PC-3 (cell line): Measurements from ENCODE around the gene USP12. TPM values are rescaled to one million over a fixed set of nuclear protein-coding genes. Genes with fewer than 3 reads are reported as not detected.

Experiments
- ATAC-seq: fragments of 200-7000 bp; cut with Tn5 transposase; 2 replicates; pipeline ENCODE4 v1.9.1; 2020; ENCODE audit warnings: mild to moderate bottlenecking, moderate library complexity
- BruUV-seq: library from RNA; stranded (reverse); fragments of 400-500 nt; replicated peaks from 2 replicates; lab custom pipeline; 2021; lab: Mats Ljungman, UMichigan
- CTCF ChIA-PET: fragments of 300-600 bp; sonication (Branson Sonifier 250); formaldehyde crosslinking; loops from one replicate; lab custom pipeline; 2022; ENCODE audit warnings: antibody characterized with exemption; lab: Charles Lee
- POLR2A ChIA-PET: fragments of 300-600 bp; sonication (Branson Sonifier 250); formaldehyde crosslinking; loops from one replicate; lab custom pipeline; 2022; ENCODE audit warnings: antibody characterized with exemption; ENCODE audit not compliant: unreplicated experiment; lab: Charles Lee
- DNase-seq: peaks from one replicate; pipeline ENCODE4 v3.0.0-alpha.2; 2015
- H2AFZ ChIP-seq: fragments of 300-600 bp; sonication (generic); 2 replicates; pipeline ENCODE4 v1.6.0; 2016; ENCODE audit warnings: antibody characterized with exemption, low read length
- H3F3A ChIP-seq: fragments of 300-600 bp; sonication (generic); one replicate; pipeline ENCODE4 v1.6.0; 2017; ENCODE audit warnings: antibody characterized with exemption, low read length, control low read depth, mild to moderate bottlenecking; ENCODE audit not compliant: unreplicated experiment
- H3K27ac ChIP-seq: fragments of 300-600 bp; sonication (generic); 2 replicates; pipeline ENCODE4 v1.5.1; 2016; ENCODE audit warnings: mild to moderate bottlenecking, low read length
- H3K27me3 ChIP-seq: fragments of 300-600 bp; sonication (generic); 2 replicates; pipeline ENCODE4 v1.6.1; 2016; ENCODE audit warnings: low read length, mixed read lengths
- H3K36me3 ChIP-seq: fragments of 300-600 bp; sonication (generic); 2 replicates; pipeline ENCODE4 v1.6.1; 2016; ENCODE audit warnings: low read depth, mixed run types, low read length, mixed read lengths
- H3K4me1 ChIP-seq: fragments of 300-600 bp; sonication (generic); 2 replicates; pipeline ENCODE4 v1.5.1; 2016; ENCODE audit warnings: low read length; ENCODE audit not compliant: insufficient read depth
- H3K4me2 ChIP-seq: fragments of 300-600 bp; sonication (generic); 2 replicates; pipeline ENCODE4 v1.6.0; 2016; ENCODE audit warnings: low read length
- H3K4me3 ChIP-seq: fragments of 300-600 bp; sonication (generic); 2 replicates; pipeline ENCODE4 v1.5.1; 2016; ENCODE audit warnings: mild to moderate bottlenecking, low read length, mixed read lengths
- H3K79me2 ChIP-seq: fragments of 300-600 bp; sonication (generic); 2 replicates; pipeline ENCODE4 v1.6.1; 2017; ENCODE audit warnings: low read length, mixed read lengths
- H3K9ac ChIP-seq: fragments of 300-600 bp; sonication (generic); 2 replicates; pipeline ENCODE4 v1.6.0; 2016; ENCODE audit warnings: mild to moderate bottlenecking, low read length
- H3K9me2 ChIP-seq: fragments of 300-600 bp; sonication (generic); replicated peaks from 2 replicates; pipeline ENCODE4 v1.6.1; 2016; ENCODE audit warnings: mixed run types, low read length, mixed read lengths
- H3K9me3 ChIP-seq: fragments of 300-600 bp; sonication (generic); 2 replicates; pipeline ENCODE4 v1.6.1; 2016; ENCODE audit warnings: low read length, mixed read lengths
- H4K20me1 ChIP-seq: fragments of 300-600 bp; sonication (generic); 2 replicates; pipeline ENCODE4 v1.6.1; 2016; ENCODE audit warnings: low read length, mixed read lengths
- EZH2 ChIP-seq: fragments of 300-600 bp; sonication (generic); IDR thresholded peaks from one replicate; pipeline ENCODE4 v1.6.1; 2017; ENCODE audit warnings: antibody characterized with exemption, mild to moderate bottlenecking, low read length; ENCODE audit not compliant: unreplicated experiment
- EZH2phosphoT487 ChIP-seq: fragments of 300-600 bp; sonication (generic); IDR thresholded peaks from 2 replicates; pipeline ENCODE4 v1.6.1; 2018; ENCODE audit warnings: mild to moderate bottlenecking, antibody characterized with exemption, low read length, borderline replicate concordance
- intact Hi-C: fragments of 100-400 bp; cut with micrococcal nuclease; formaldehyde crosslinking; loops from 2 replicates; pipeline ENCODE4 v1.9.0; 2023
- total RNA-seq: library from RNA; depleted of rRNA; stranded (reverse); fragments of >200 nt; gene quantifications from 2 replicates; pipeline ENCODE4 v1.2.3, GENCODE V29; 2014
- TF ChIP-seq, protein P1 (sequence below): fragments of 300-600 bp; sonication (generic); conservative IDR thresholded peaks from 2 replicates; pipeline ENCODE4 v1.5.1; 2017; ENCODE audit warnings: antibody characterized with exemption, low read depth, mild to moderate bottlenecking, low read length

USP12 gene
- total RNA-seq, 1 experiment from 2014 or later: 24.2 TPM

DNA sequence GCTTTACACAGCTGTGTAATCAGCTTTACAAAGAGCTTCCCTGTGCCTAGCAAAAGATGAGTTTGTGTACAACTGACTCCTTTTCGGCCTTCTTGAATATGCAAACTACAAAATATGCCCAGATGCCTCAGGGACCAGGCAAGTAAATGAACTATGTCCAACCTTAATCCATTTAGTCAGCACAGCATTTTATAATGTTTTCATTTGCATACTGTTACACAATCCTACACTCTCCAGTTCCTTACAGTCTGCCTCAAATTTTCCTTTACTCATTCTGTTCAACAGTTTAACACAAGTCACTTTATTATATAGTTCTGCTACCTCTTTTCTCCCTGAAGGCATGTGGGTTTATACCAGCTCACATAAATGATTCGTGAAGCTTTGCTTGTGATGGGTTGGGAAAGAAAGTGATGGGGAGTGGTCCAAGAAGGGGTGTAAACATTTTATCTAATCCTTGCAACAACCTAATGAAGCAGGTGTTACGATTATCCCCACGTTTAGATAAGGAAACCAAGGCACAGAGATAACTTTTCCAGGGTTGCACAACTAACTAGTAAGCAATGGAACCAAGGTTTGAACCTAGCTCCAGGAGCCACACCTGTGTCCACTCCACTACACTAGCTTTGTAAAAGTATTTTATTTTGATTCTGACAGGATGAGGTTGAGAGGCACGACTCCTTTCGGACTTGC lies 3.3 kb upstream of the USP12 start:
- no TSS peak for BruUV-seq
- no peak for ATAC-seq
- Histone ChIP-seq H4K20me1 (peaks cover 2% of the 10 kb centered on the region; the same call in 1 of the 2 replicates), H3K36me3 (no peaks in the 10 kb centered on the region), H3K9me3 (no peaks in the 10 kb centered on the region), H3K4me1 (peaks cover 15% of the 10 kb centered on the region), H3K4me2 (no peak overlapping the region), H3K27ac (no peak overlapping the region), H3F3A (no peaks in the 10 kb centered on the region), H3K9me2 (no peaks in the 10 kb centered on the region), H3K27me3 (no peaks in the 10 kb centered on the region), H3K9ac (no peak overlapping the region), H3K4me3 (no peak overlapping the region), H2AFZ (no peak overlapping the region), H3K79me2 (peaks cover 11% of the 10 kb centered on the region)
- CTCF ChIA-PET: no interaction called here
- TF ChIP-seq, protein P1, sequence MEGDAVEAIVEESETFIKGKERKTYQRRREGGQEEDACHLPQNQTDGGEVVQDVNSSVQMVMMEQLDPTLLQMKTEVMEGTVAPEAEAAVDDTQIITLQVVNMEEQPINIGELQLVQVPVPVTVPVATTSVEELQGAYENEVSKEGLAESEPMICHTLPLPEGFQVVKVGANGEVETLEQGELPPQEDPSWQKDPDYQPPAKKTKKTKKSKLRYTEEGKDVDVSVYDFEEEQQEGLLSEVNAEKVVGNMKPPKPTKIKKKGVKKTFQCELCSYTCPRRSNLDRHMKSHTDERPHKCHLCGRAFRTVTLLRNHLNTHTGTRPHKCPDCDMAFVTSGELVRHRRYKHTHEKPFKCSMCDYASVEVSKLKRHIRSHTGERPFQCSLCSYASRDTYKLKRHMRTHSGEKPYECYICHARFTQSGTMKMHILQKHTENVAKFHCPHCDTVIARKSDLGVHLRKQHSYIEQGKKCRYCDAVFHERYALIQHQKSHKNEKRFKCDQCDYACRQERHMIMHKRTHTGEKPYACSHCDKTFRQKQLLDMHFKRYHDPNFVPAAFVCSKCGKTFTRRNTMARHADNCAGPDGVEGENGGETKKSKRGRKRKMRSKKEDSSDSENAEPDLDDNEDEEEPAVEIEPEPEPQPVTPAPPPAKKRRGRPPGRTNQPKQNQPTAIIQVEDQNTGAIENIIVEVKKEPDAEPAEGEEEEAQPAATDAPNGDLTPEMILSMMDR: no peak
- TF ChIP-seq EZH2phosphoT487 (no peak), EZH2 (no peak)
- intact Hi-C loops: loop anchor here (5.0 kb wide), 1 partner anchor 133 kb away; no protein-coding TSS in a partner anchor
- DNase-seq: no peak
- POLR2A ChIA-PET: no interaction called here

DNA sequence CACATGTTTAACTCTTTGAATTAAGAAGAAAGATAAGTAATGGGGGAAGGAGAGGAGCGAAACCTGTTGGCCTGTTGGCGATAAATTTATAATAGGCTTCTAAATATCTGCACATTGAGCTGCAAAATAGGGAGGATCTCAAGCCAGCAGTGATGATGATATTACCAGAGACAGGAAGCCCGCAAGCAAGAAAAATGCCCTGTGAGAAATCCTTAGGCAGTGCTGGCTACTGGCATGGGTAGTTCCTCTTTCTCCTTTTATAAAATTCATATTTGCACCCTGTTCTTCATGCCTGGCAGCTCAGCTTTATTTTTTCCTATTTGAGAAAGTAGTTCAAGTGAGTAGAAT lies 858 bp upstream of the USP12 start:
- BruUV-seq: TSS peak; percentile 31
- peak; percentile 11; the same call in 1 of the 2 replicates for ATAC-seq
- Histone ChIP-seq H3K9me3 (no peaks in the 10 kb centered on the region), H3K4me2 (peak overlapping the region; percentile 87), H3K36me3 (no peaks in the 10 kb centered on the region), H2AFZ (peak overlapping the region; percentile 82), H3F3A (no peaks in the 10 kb centered on the region), H3K4me1 (peaks cover 34% of the 10 kb centered on the region), H3K9me2 (no peaks in the 10 kb centered on the region), H3K4me3 (peak overlapping the region; percentile 87), H3K9ac (peak overlapping the region; percentile 83), H3K79me2 (peaks cover 36% of the 10 kb centered on the region), H4K20me1 (peaks cover 23% of the 10 kb centered on the region), H3K27ac (peak overlapping the region; percentile 68), H3K27me3 (no peaks in the 10 kb centered on the region)
- DNase-seq: peak; percentile 43
- CTCF ChIA-PET: interaction anchor here (0.6 kb wide), 1 partner anchor 187 kb away, joined by 3 read pairs; no protein-coding TSS in a partner anchor
- POLR2A ChIA-PET: interaction anchor here (0.7 kb wide), 1 partner anchor 35 kb away, joined by 3 read pairs; no protein-coding TSS in a partner anchor
- intact Hi-C loops: loop anchor here (1.0 to 5.0 kb wide), 4 partner anchors 79 to 188 kb away; partner anchors contain the start of genes RASL11A and RPL21
- TF ChIP-seq, protein P1: no peak
- TF ChIP-seq EZH2phosphoT487: no peak
- no peak for TF ChIP-seq EZH2
